Stimulated activated naive CD8-positive, alpha-beta T cell treated with anti-CD3 and anti-CD28 coated beads, Interleukin-15, amount 100 ng/mL, for 72 hours (primary cell): Measurements from ENCODE around the gene STK11IP.

Experiments
- ATAC-seq: fragments of 150-1000 bp; cut with Tn5 transposase; 2 replicates; pipeline ENCODE4 v1.10.0; 2021; ENCODE audit warnings: mild to moderate bottlenecking, moderate library complexity
- DNase-seq, 2 donors: peaks; one replicate each; pipeline ENCODE4 v3.0.0; 2021 to 2022
- H3K27ac Mint-ChIP-seq, 2 donors: one replicate each; pipeline ENCODE4 v1.8.0; 2022; ENCODE audit warnings: mild to moderate bottlenecking in 2 of 2, mixed read lengths in 2 of 2, moderate library complexity in 2 of 2
- H3K27me3 Mint-ChIP-seq: one replicate; pipeline ENCODE4 v1.8.0; 2022; ENCODE audit warnings: mixed read lengths
- H3K4me1 Mint-ChIP-seq: one replicate; pipeline ENCODE4 v1.8.0; 2022; ENCODE audit warnings: mild to moderate bottlenecking, mixed read lengths
- H3K4me3 Mint-ChIP-seq, 2 donors: one replicate each; pipeline ENCODE4 v1.8.0; 2022; ENCODE audit warnings: mild to moderate bottlenecking in 2 of 2, mixed read lengths in 2 of 2, moderate library complexity in 1 of 2
- H3K9me3 Mint-ChIP-seq, 2 donors: one replicate each; pipeline ENCODE4 v1.8.0; 2022; ENCODE audit warnings: mixed read lengths in 2 of 2

Gene STK11IP

GRCh38 chr2:219596954-219597551 lies 604 bp upstream of the STK11IP start:
- Mint-ChIP-seq H3K27ac (peak overlapping the region; percentile 91 to 97), H3K27me3 (peaks cover 8% of the 10 kb centered on the region), H3K9me3 (no peaks in the 10 kb centered on the region), H3K4me1 (peaks cover 22% of the 10 kb centered on the region), H3K4me3 (peak overlapping the region; percentile 88 to 95)
- ATAC-seq = peak; percentile 11
- no peak for DNase-seq

- Mint-ChIP-seq H3K4me1 (peaks cover 22% of the 10 kb centered on the region), H3K27ac (peak overlapping the region in 1 of 2 donors; percentile 91), H3K27me3 (peaks cover 8% of the 10 kb centered on the region), H3K4me3 (peak overlapping the region; percentile 88 to 95), H3K9me3 (no peaks in the 10 kb centered on the region)
- no peak for DNase-seq
- ATAC-seq = no peak
Observed at GRCh38 chr2:219598308-219599078, 836 bp downstream of the STK11IP start.

- no peaks in the 10 kb centered on the region for H3K9me3 Mint-ChIP-seq
Observed at GRCh38 chr2:219603771-219604170, 6.1 kb downstream of the STK11IP start.

GRCh38 chr2:219605607-219605954 lies 7.9 kb downstream of the STK11IP start:
- no peak for DNase-seq
- H3K4me1 Mint-ChIP-seq = peaks cover 7% of the 10 kb centered on the region
- no peaks in the 10 kb centered on the region for H3K27me3 Mint-ChIP-seq
- ATAC-seq = no peak
- no peak overlapping the region for H3K4me3 Mint-ChIP-seq
- no peaks in the 10 kb centered on the region for H3K9me3 Mint-ChIP-seq
- H3K27ac Mint-ChIP-seq = peak overlapping the region in 1 of 2 donors; percentile 38

More at GRCh38 chr2:219603771-219604170, 6.1 kb downstream of the STK11IP start:
- H3K4me3 Mint-ChIP-seq = no peak overlapping the region
- H3K27ac Mint-ChIP-seq = no peak overlapping the region
- no peaks in the 10 kb centered on the region for H3K27me3 Mint-ChIP-seq
- DNase-seq (no peak), ATAC-seq (no peak)
- H3K4me1 Mint-ChIP-seq = peaks cover 15% of the 10 kb centered on the region

- no peak for ATAC-seq
- Mint-ChIP-seq H3K27ac (peak overlapping the region in 1 of 2 donors; percentile 56), H3K4me3 (no peak overlapping the region), H3K27me3 (no peaks in the 10 kb centered on the region), H3K9me3 (no peaks in the 10 kb centered on the region), H3K4me1 (peaks cover 25% of the 10 kb centered on the region)
- no peak for DNase-seq
Observed at GRCh38 chr2:219607931-219608330, 10.3 kb downstream of the STK11IP start.

GRCh38 chr2:219608399-219608964 lies 10.8 kb downstream of the STK11IP start:
- Mint-ChIP-seq H3K9me3 (no peaks in the 10 kb centered on the region), H3K4me1 (peaks cover 29% of the 10 kb centered on the region), H3K27me3 (no peaks in the 10 kb centered on the region), H3K4me3 (no peak overlapping the region), H3K27ac (peak overlapping the region in 1 of 2 donors; percentile 56)
- ATAC-seq = peak; percentile 10
- DNase-seq = no peak

GRCh38 chr2:219609149-219609750 lies 11.6 kb downstream of the STK11IP start:
- Mint-ChIP-seq H3K4me3 (no peak overlapping the region), H3K4me1 (peaks cover 29% of the 10 kb centered on the region), H3K9me3 (no peaks in the 10 kb centered on the region), H3K27me3 (no peaks in the 10 kb centered on the region), H3K27ac (peak overlapping the region in 1 of 2 donors; percentile 29)
- no peak for ATAC-seq
- no peak for DNase-seq

GRCh38 chr2:219611306-219611705 lies 13.6 kb downstream of the STK11IP start:
- no peak overlapping the region for H3K4me3 Mint-ChIP-seq
- ATAC-seq (no peak), DNase-seq (no peak)
- no peaks in the 10 kb centered on the region for H3K9me3 Mint-ChIP-seq
- peaks cover 29% of the 10 kb centered on the region for H3K4me1 Mint-ChIP-seq
- H3K27ac Mint-ChIP-seq = peak overlapping the region in 1 of 2 donors; percentile 69
- H3K27me3 Mint-ChIP-seq = no peaks in the 10 kb centered on the region

- peaks cover 29% of the 10 kb centered on the region for H3K4me1 Mint-ChIP-seq
- ATAC-seq (no peak), DNase-seq (no peak)
- no peaks in the 10 kb centered on the region for H3K9me3 Mint-ChIP-seq
- H3K4me3 Mint-ChIP-seq = no peak overlapping the region
- no peaks in the 10 kb centered on the region for H3K27me3 Mint-ChIP-seq
- peak overlapping the region in 1 of 2 donors; percentile 33 for H3K27ac Mint-ChIP-seq
Observed at GRCh38 chr2:219611866-219612576, 14.4 kb downstream of the STK11IP start.

GRCh38 chr2:219612577-219613286 lies 15.1 kb downstream of the STK11IP start:
- Mint-ChIP-seq H3K27me3 (no peaks in the 10 kb centered on the region), H3K4me3 (no peak overlapping the region), H3K27ac (peak overlapping the region; percentile 35 to 81), H3K4me1 (peaks cover 29% of the 10 kb centered on the region), H3K9me3 (no peaks in the 10 kb centered on the region)
- ATAC-seq = peak; percentile 15
- no peak for DNase-seq

- no peak overlapping the region for H3K27ac Mint-ChIP-seq
- DNase-seq (no peak), ATAC-seq (peak; percentile 29)
- H3K4me1 Mint-ChIP-seq = peaks cover 22% of the 10 kb centered on the region
- H3K4me3 Mint-ChIP-seq = no peak overlapping the region
- H3K9me3 Mint-ChIP-seq = no peaks in the 10 kb centered on the region
- H3K27me3 Mint-ChIP-seq = no peaks in the 10 kb centered on the region
Observed at GRCh38 chr2:219613461-219614070, 15.9 kb downstream of the STK11IP start.

- Mint-ChIP-seq H3K4me1 (peaks cover 22% of the 10 kb centered on the region), H3K4me3 (no peak overlapping the region), H3K27me3 (no peaks in the 10 kb centered on the region), H3K27ac (peak overlapping the region in 1 of 2 donors; percentile 85), H3K9me3 (no peaks in the 10 kb centered on the region)
- ATAC-seq (peak; percentile 18), DNase-seq (no peak)
Observed at GRCh38 chr2:219614076-219614860, 16.6 kb downstream of the STK11IP start.

GRCh38 chr2:219615036-219615435 lies 17.4 kb downstream of the STK11IP start:
- ATAC-seq (no peak), DNase-seq (no peak)
- Mint-ChIP-seq H3K27ac (no peak overlapping the region), H3K9me3 (no peaks in the 10 kb centered on the region), H3K4me3 (no peak overlapping the region), H3K4me1 (peaks cover 22% of the 10 kb centered on the region), H3K27me3 (no peaks in the 10 kb centered on the region)

GRCh38 chr2:219615894-219616293 lies 18.2 kb downstream of the STK11IP start:
- ATAC-seq = no peak
- H3K9me3 Mint-ChIP-seq = no peaks in the 10 kb centered on the region
- H3K27ac Mint-ChIP-seq = no peak overlapping the region
- H3K4me3 Mint-ChIP-seq = no peak overlapping the region
- peaks cover 21% of the 10 kb centered on the region for H3K4me1 Mint-ChIP-seq
- H3K27me3 Mint-ChIP-seq = no peaks in the 10 kb centered on the region
- DNase-seq = no peak
